Measurements from ENCODE around the gene NAA10. TPM values are rescaled to one million over a fixed set of nuclear protein-coding genes. Genes with fewer than 3 reads are reported as not detected.

NAA10 gene
- total RNA-seq, 1 experiment from 2014 or later = 246 TPM

DNA sequence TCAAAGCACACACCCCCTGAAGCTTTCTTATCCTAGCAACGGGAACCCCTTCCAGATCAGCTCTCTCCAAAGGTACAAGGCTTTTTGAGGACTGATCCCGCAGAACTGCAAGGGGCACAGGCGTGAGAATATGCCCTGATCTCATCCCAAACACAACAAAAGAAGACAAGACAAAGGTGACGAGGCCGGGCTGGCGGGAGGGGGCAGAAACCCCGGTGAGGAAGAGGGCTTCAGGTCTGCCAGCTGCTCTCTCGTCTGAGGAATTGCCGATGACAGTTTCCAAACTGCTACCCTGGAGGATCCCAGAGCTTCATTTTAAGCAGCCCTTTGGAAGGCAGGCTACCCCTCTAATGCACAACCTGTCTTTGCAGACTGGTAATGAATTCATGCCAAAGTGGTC lies 33.4 kb upstream of the NAA10 start:
- ChIA-PET POLR2A (no interaction called here), CTCF (no interaction called here)
- in situ Hi-C loops (cut with HindIII; ENCODE audit: low pct_unique_long_range_greater_than_20kb, low sequenced_read_pairs) = no loop called here

DNA sequence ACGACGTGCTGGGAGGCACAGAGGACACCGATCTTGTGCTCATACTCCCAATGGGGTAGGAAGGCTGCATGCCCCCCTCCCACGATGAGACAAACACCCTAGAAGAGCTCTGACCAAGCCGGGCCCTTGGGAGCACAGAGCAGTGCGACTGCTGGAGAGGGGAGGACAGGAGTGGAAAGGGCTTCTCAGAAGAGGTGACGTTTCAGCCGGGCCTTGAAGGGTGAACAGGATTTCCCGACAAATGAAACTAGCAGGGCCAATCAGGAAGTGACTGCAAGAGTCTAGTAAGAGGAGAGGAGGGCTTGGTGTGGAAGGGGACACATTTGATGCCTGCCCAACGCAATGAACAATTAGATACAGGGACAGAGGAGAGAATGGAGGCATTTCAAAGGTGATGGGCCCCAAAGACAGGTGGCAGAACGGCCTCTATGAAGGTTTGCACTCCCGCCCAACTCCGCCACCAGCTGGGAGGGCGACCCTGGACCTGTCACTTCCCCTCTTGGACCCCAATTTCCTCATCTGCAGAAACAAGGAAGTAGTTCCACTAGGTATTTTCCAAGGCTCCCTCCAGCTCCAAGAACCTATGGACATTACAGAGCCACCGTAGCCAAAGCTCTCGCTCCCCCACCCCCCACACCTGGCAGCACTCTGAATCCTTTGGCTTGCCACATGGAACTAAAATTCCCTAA lies 32.8 kb upstream of the NAA10 start:
- CTCF ChIA-PET = no interaction called here
- Histone ChIP-seq H3K36me3 (ENCODE audit: control insufficient read depth, insufficient read depth, low read length) (no peaks in the 10 kb centered on the region; the same call in 1 of the 2 replicates), H3K4me3 (ENCODE audit: low read depth in 2 of 2, low read length in 2 of 2) (peak overlapping the region in 1 of 2 experiments; percentile 95; a peak in 1 of 4 replicates), H3K4me1 (ENCODE audit: control insufficient read depth, insufficient read depth, low read length) (peaks cover 27% of the 10 kb centered on the region), H3K9me3 (ENCODE audit: control insufficient read depth, insufficient read depth, low read depth, low read length) (no peaks in the 10 kb centered on the region), H3K27ac (ENCODE audit: low read length) (peak overlapping the region; percentile 90), H3K27me3 (ENCODE audit: control insufficient read depth, insufficient read depth, low read length) (no peaks in the 10 kb centered on the region)
- ATAC-seq = no peak
- intact Hi-C loops (cut with micrococcal nuclease; ENCODE audit: unreplicated experiment) = no loop called here
- TF ChIP-seq POLR2AphosphoS5 (IDR thresholded peaks at IDR 0.05; ENCODE audit: low read depth, low read length) (no peak), SIN3A (IDR thresholded peaks at IDR 0.05; ENCODE audit: borderline replicate concordance, insufficient read depth, low read depth, low read length) (no peak), TCF7L2 (IDR thresholded peaks at IDR 0.05; ENCODE audit: low read depth, low read length) (no peak)
- TF ChIP-seq, protein P1, sequence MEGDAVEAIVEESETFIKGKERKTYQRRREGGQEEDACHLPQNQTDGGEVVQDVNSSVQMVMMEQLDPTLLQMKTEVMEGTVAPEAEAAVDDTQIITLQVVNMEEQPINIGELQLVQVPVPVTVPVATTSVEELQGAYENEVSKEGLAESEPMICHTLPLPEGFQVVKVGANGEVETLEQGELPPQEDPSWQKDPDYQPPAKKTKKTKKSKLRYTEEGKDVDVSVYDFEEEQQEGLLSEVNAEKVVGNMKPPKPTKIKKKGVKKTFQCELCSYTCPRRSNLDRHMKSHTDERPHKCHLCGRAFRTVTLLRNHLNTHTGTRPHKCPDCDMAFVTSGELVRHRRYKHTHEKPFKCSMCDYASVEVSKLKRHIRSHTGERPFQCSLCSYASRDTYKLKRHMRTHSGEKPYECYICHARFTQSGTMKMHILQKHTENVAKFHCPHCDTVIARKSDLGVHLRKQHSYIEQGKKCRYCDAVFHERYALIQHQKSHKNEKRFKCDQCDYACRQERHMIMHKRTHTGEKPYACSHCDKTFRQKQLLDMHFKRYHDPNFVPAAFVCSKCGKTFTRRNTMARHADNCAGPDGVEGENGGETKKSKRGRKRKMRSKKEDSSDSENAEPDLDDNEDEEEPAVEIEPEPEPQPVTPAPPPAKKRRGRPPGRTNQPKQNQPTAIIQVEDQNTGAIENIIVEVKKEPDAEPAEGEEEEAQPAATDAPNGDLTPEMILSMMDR (IDR thresholded peaks at IDR 0.05) = no peak
- TF ChIP-seq, protein P2, sequence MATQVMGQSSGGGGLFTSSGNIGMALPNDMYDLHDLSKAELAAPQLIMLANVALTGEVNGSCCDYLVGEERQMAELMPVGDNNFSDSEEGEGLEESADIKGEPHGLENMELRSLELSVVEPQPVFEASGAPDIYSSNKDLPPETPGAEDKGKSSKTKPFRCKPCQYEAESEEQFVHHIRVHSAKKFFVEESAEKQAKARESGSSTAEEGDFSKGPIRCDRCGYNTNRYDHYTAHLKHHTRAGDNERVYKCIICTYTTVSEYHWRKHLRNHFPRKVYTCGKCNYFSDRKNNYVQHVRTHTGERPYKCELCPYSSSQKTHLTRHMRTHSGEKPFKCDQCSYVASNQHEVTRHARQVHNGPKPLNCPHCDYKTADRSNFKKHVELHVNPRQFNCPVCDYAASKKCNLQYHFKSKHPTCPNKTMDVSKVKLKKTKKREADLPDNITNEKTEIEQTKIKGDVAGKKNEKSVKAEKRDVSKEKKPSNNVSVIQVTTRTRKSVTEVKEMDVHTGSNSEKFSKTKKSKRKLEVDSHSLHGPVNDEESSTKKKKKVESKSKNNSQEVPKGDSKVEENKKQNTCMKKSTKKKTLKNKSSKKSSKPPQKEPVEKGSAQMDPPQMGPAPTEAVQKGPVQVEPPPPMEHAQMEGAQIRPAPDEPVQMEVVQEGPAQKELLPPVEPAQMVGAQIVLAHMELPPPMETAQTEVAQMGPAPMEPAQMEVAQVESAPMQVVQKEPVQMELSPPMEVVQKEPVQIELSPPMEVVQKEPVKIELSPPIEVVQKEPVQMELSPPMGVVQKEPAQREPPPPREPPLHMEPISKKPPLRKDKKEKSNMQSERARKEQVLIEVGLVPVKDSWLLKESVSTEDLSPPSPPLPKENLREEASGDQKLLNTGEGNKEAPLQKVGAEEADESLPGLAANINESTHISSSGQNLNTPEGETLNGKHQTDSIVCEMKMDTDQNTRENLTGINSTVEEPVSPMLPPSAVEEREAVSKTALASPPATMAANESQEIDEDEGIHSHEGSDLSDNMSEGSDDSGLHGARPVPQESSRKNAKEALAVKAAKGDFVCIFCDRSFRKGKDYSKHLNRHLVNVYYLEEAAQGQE (IDR thresholded peaks at IDR 0.05; ENCODE audit: insufficient read depth in 1 of 2, low read depth in 2 of 2, low read length in 1 of 2) = no peak
- in situ Hi-C loops (cut with HindIII; ENCODE audit: low pct_unique_long_range_greater_than_20kb, low sequenced_read_pairs) = no loop called here
- DNase-seq (ENCODE audit: low read depth, low spot score) = no peak
- TSS peak; percentile 37 for BruUV-seq (replicated peaks)
- POLR2A ChIA-PET = no interaction called here

More for the DNA sequence above, 33.4 kb upstream of the NAA10 start:
- Histone ChIP-seq H3K36me3 (ENCODE audit: control insufficient read depth, insufficient read depth, low read length) (no peaks in the 10 kb centered on the region; the same call in 1 of the 2 replicates), H3K4me3 (ENCODE audit: low read depth in 2 of 2, low read length in 2 of 2) (peak overlapping the region; percentile 95 to 98), H3K9me3 (ENCODE audit: control insufficient read depth, insufficient read depth, low read depth, low read length) (no peaks in the 10 kb centered on the region), H3K27me3 (ENCODE audit: control insufficient read depth, insufficient read depth, low read length) (no peaks in the 10 kb centered on the region), H3K27ac (ENCODE audit: low read length) (peak overlapping the region; percentile 90), H3K4me1 (ENCODE audit: control insufficient read depth, insufficient read depth, low read length) (peaks cover 27% of the 10 kb centered on the region)
- intact Hi-C loops (cut with micrococcal nuclease; ENCODE audit: unreplicated experiment) = no loop called here
- ATAC-seq = no peak
- no peak for DNase-seq (ENCODE audit: low read depth, low spot score)
- TF ChIP-seq TCF7L2 (IDR thresholded peaks at IDR 0.05; ENCODE audit: low read depth, low read length) (no peak), POLR2AphosphoS5 (IDR thresholded peaks at IDR 0.05; ENCODE audit: low read depth, low read length) (no peak), SIN3A (IDR thresholded peaks at IDR 0.05; ENCODE audit: borderline replicate concordance, insufficient read depth, low read depth, low read length) (no peak)
- TF ChIP-seq, protein P1 (IDR thresholded peaks at IDR 0.05) = no peak
- TF ChIP-seq, protein P2 (IDR thresholded peaks at IDR 0.05; ENCODE audit: insufficient read depth in 1 of 2, low read depth in 2 of 2, low read length in 1 of 2) = no peak
- no TSS peak for BruUV-seq (replicated peaks)

Measured in Panc1 (cell line).